Endothelial cell of umbilical vein (primary cell): ENCODE measurements around the gene ABCC1. TPM values are rescaled to one million over a fixed set of nuclear protein-coding genes. Genes with fewer than 3 reads are reported as not detected.

Experiments used
- BruUV-seq: library from RNA; stranded (reverse); fragments of 400-500 nt; replicated peaks from 2 replicates; lab custom pipeline; 2021; lab: Mats Ljungman, UMichigan
- CTCF ChIA-PET: fragments of 300-600, 350-600 bp; sonication (Branson Sonifier 250); formaldehyde crosslinking; loops from one replicate; lab custom pipeline; 2021; ENCODE audit warnings: antibody characterized with exemption, inconsistent platforms; lab: Charles Lee
- POLR2A ChIA-PET: fragments of 300-600, 350-600 bp; sonication (Branson Sonifier 250); formaldehyde crosslinking; loops from one replicate; lab custom pipeline; 2021; ENCODE audit warnings: antibody characterized with exemption, inconsistent platforms; lab: Charles Lee
- DNase-seq: peaks from one replicate; pipeline ENCODE4 v3.0.0-alpha.2; 2011; ENCODE audit warnings: low read depth, low spot score
- FAIRE-seq: peaks from 2 replicates; lab custom pipeline; 2011; peaks lifted over from hg19 to GRCh38; lab: Jason Lieb, UNC
- H2AFZ ChIP-seq: 2 replicates; pipeline ENCODE4 v1.6.0; 2012; ENCODE audit warnings: low read depth, low read length, control low read depth, inconsistent platforms
- H3K27ac ChIP-seq: 2 replicates; pipeline ENCODE4 v1.5.1; 2011; ENCODE audit warnings: low read depth, mild to moderate bottlenecking, control low read depth, low read length, moderate library complexity; ENCODE audit not compliant: insufficient read depth
- H3K27me3 ChIP-seq, 2 experiments: 2 replicates each; pipeline versions ENCODE4 v1.6.0 to v1.6.1; 2011; ENCODE audit warnings: low read length in 2 of 2, mixed read lengths in 1 of 2; ENCODE audit not compliant: control insufficient read depth in 2 of 2, insufficient read depth in 2 of 2
- H3K36me3 ChIP-seq, 2 experiments: 2 replicates in 1 of 2; 3 replicates in 1 of 2; pipeline ENCODE4 v1.5.1; 2011; ENCODE audit warnings: low read length in 2 of 2, mild to moderate bottlenecking in 1 of 2, moderate library complexity in 1 of 2; ENCODE audit not compliant: control insufficient read depth in 2 of 2, insufficient read depth in 2 of 2; ENCODE audit errors: extremely low read depth in 1 of 2
- H3K4me1 ChIP-seq: 3 replicates; pipeline ENCODE4 v1.5.1; 2011; ENCODE audit warnings: mild to moderate bottlenecking, low read length; ENCODE audit not compliant: control insufficient read depth, insufficient read depth; ENCODE audit errors: extremely low read depth
- H3K4me2 ChIP-seq: 2 replicates; pipeline ENCODE4 v1.6.1; 2011; ENCODE audit warnings: low read length, control low read depth, mixed read lengths; ENCODE audit not compliant: insufficient read depth
- H3K4me3 ChIP-seq, 3 experiments: fragments of 200-600 bp in 1 of 3; sonication (generic), shearing (Covaris generic) in 1 of 3; replicated peaks in 1 of 3; 2 replicates each; pipeline ENCODE4 v1.5.1; 2011 to 2016; ENCODE audit warnings: control low read depth in 3 of 3, low read length in 3 of 3, mild to moderate bottlenecking in 2 of 3, inconsistent platforms in 1 of 3, low read depth in 1 of 3, moderate library complexity in 1 of 3; ENCODE audit not compliant: insufficient read depth in 1 of 3
- H3K79me2 ChIP-seq: 2 replicates; pipeline ENCODE4 v1.6.0; 2012; ENCODE audit warnings: low read length, inconsistent platforms; ENCODE audit not compliant: control insufficient read depth, insufficient read depth
- H3K9ac ChIP-seq: replicated peaks from 2 replicates; pipeline ENCODE3; 2011; ENCODE audit warnings: low read length, control low read depth; ENCODE audit not compliant: insufficient read depth; ENCODE audit errors: extremely low read depth
- H3K9me1 ChIP-seq: replicated peaks from 3 replicates; pipeline ENCODE4 v1.6.0; 2011; ENCODE audit warnings: mild to moderate bottlenecking, low read length; ENCODE audit not compliant: control insufficient read depth, insufficient read depth; ENCODE audit errors: extremely low read depth
- H3K9me3 ChIP-seq: replicated peaks from 2 replicates; pipeline ENCODE4 v1.5.1; 2012; ENCODE audit warnings: low read length, inconsistent platforms; ENCODE audit not compliant: control insufficient read depth, insufficient read depth
- H4K20me1 ChIP-seq: replicated peaks from 2 replicates; pipeline ENCODE3; 2011; ENCODE audit warnings: mild to moderate bottlenecking, low read length; ENCODE audit not compliant: control insufficient read depth, insufficient read depth; ENCODE audit errors: extremely low read depth
- CTCF ChIP-seq, 2 donors: IDR thresholded peaks; 1 replicate in 1 of 2; 2 replicates in 1 of 2; pipeline ENCODE4 v1.5.1; 2011; ENCODE audit warnings: low read length in 2 of 2, mild to moderate bottlenecking in 2 of 2, moderate library complexity in 2 of 2, control low read depth in 1 of 2, inconsistent platforms in 1 of 2, low read depth in 1 of 2; ENCODE audit not compliant: insufficient read depth in 1 of 2; ENCODE audit errors: extremely low read depth in 1 of 2
- EZH2 ChIP-seq: IDR thresholded peaks from 2 replicates; pipeline ENCODE4 v1.6.1; 2012; ENCODE audit warnings: borderline replicate concordance, low read depth, mild to moderate bottlenecking, moderate library complexity, low read length, inconsistent platforms; ENCODE audit not compliant: severe bottlenecking
- FOS ChIP-seq: IDR thresholded peaks from 2 replicates; pipeline ENCODE4 v1.6.1; 2011; ENCODE audit warnings: mild to moderate bottlenecking, low read length, moderate library complexity, borderline replicate concordance; ENCODE audit not compliant: insufficient read depth
- GATA2 ChIP-seq: IDR thresholded peaks from 2 replicates; pipeline ENCODE4 v1.7.0; 2011; ENCODE audit warnings: low read depth, mild to moderate bottlenecking, moderate library complexity, mixed read lengths, low read length; ENCODE audit not compliant: insufficient read length, insufficient read depth
- JUN ChIP-seq: IDR thresholded peaks from 2 replicates; pipeline ENCODE4 v1.6.1; 2011; ENCODE audit warnings: borderline replicate concordance, low read depth; ENCODE audit not compliant: insufficient read length, insufficient read depth
- MAX ChIP-seq: IDR thresholded peaks from 2 replicates; pipeline ENCODE4 v1.6.1; 2011; ENCODE audit not compliant: insufficient read depth, insufficient read length
- MYC ChIP-seq: IDR thresholded peaks from one replicate; pipeline ENCODE4 v1.6.1; 2011; ENCODE audit warnings: mild to moderate bottlenecking, low read depth, low read length
- POLR2A ChIP-seq: IDR thresholded peaks from 2 replicates; pipeline ENCODE4 v1.6.1; 2012; ENCODE audit warnings: low read depth, mild to moderate bottlenecking, control low read depth, low read length
- POLR2AphosphoS5 ChIP-seq: IDR thresholded peaks from 2 replicates; pipeline ENCODE4 v1.6.1; 2012; ENCODE audit warnings: low read depth, mild to moderate bottlenecking, control low read depth, low read length, moderate library complexity; ENCODE audit not compliant: insufficient read depth
- dilution Hi-C: fragments of 300-500 bp; cut with MboI; formaldehyde crosslinking; loops from one replicate; pipeline ENCODE4 v1.15.0; 2019; ENCODE audit warnings: low sequenced_read_pairs; ENCODE audit not compliant: extremely low pct_ligation_motif_present
- intact Hi-C: fragments of 100-400 bp; cut with micrococcal nuclease; formaldehyde crosslinking; loops from one replicate; pipeline ENCODE4 v1.10.0; 2022
- polyA plus RNA-seq, 4 experiments: library from polyadenylated mRNA; depleted of rRNA in 3 of 4; stranded (reverse) in 3 of 4; unstranded in 1 of 4; fragments of >200 nt; gene quantifications; 2 replicates each; pipeline versions ENCODE4 v1.2.1 to v1.2.3, GENCODE V29; 2011 to 2012; ENCODE audit warnings: missing spikeins in 1 of 4
- total RNA-seq: library from RNA; stranded (reverse); gene quantifications from 2 replicates; pipeline ENCODE4 v1.2.3, GENCODE V29; 2021

The ABCC1 gene
- total and polyA plus RNA-seq, 2 donors (not counting 3 experiments of a cell fraction or from before 2014, with no cell fraction given): 46.1 to 89.2 TPM

GRCh38 chr16:15911198-15911597 lies 38.2 kb upstream of the ABCC1 start:
- intact Hi-C loops (no loop called here), dilution Hi-C loops (no loop called here)
- peaks cover 0 to 2% of the 10 kb centered on the region in 2 experiments for H3K27me3 ChIP-seq
- H3K4me3 ChIP-seq: no peak overlapping the region
- no peak overlapping the region for H3K9ac ChIP-seq
- H2AFZ ChIP-seq: no peak overlapping the region
- H3K27ac ChIP-seq: no peak overlapping the region
- ChIA-PET CTCF (no interaction called here), POLR2A (no interaction called here)
- no TSS peak for BruUV-seq
- no peaks in the 10 kb centered on the region for H3K36me3 ChIP-seq
- DNase-seq: no peak
- no peaks in the 10 kb centered on the region for H3K79me2 ChIP-seq
- H3K9me1 ChIP-seq: no peaks in the 10 kb centered on the region
- no peak overlapping the region for H3K4me2 ChIP-seq
- FAIRE-seq: no peak
- H3K9me3 ChIP-seq: no peaks in the 10 kb centered on the region
- no peaks in the 10 kb centered on the region for H3K4me1 ChIP-seq
- no peaks in the 10 kb centered on the region for H4K20me1 ChIP-seq
- TF ChIP-seq MAX (no peak), MYC (no peak), CTCF (IDR thresholded peaks at IDR 0.05; ENCODE audit: extremely low read depth in 1 of 2, insufficient read depth in 1 of 2, low read depth in 1 of 2, low read length in 2 of 2) (no peak), POLR2A (no peak), EZH2 (no peak), FOS (no peak), POLR2AphosphoS5 (no peak), JUN (no peak), GATA2 (no peak)
